Heart right ventricle (tissue), 16 donors: Measurements from ENCODE around the gene BCORL1. TPM values are rescaled to one million over a fixed set of nuclear protein-coding genes. Genes with fewer than 3 reads are reported as not detected.
A peak's percentile ranks its signal among the peaks of the same experiment; 100 is the strongest.

Experiments
- ATAC-seq, 8 donors: fragments of 200-7000 bp; cut with Tn5 transposase; one replicate each; pipeline ENCODE4 v1.9.1; 2020; ENCODE audit warnings: mild to moderate bottlenecking in 8 of 8, moderate library complexity in 8 of 8, moderate number of reproducible peaks in 1 of 8
- DNase-seq, 2 donors: peaks; one replicate each; pipeline ENCODE4 v3.0.0-alpha.2; 2020
- H3K27ac ChIP-seq, 10 donors: fragments of 200-600 bp; sonication (generic) in 2 of 10; one replicate each; pipeline versions ENCODE4 v1.5.0 to v1.8.0; 2020 to 2022; ENCODE audit warnings: mild to moderate bottlenecking in 3 of 10
- H3K27me3 ChIP-seq, 7 donors: fragments of 200-600 bp; one replicate each; pipeline ENCODE4 v1.8.0; 2021 to 2022; ENCODE audit warnings: mild to moderate bottlenecking in 2 of 7
- H3K36me3 ChIP-seq, 9 donors: fragments of 200-600 bp; sonication (generic) in 1 of 9; one replicate each; pipeline versions ENCODE4 v1.5.0 to v1.8.0; 2020 to 2022; ENCODE audit warnings: mild to moderate bottlenecking in 2 of 9
- H3K4me1 ChIP-seq, 9 donors: fragments of 200-600 bp; sonication (generic) in 1 of 9; one replicate each; pipeline versions ENCODE4 v1.5.0 to v1.8.0; 2020 to 2022; ENCODE audit warnings: mild to moderate bottlenecking in 4 of 9
- H3K4me3 ChIP-seq, 10 donors: fragments of 200-600 bp; sonication (generic) in 2 of 10; one replicate each; pipeline versions ENCODE4 v1.5.0 to v1.8.0; 2020 to 2022; ENCODE audit warnings: mild to moderate bottlenecking in 7 of 10, moderate library complexity in 2 of 10
- H3K9me3 ChIP-seq, 11 donors: fragments of 200-600 bp in 10 of 11; sonication (generic) in 2 of 11; one replicate each; pipeline versions ENCODE4 v1.5.0 to v1.8.0; 2013 to 2022; ENCODE audit warnings: mild to moderate bottlenecking in 2 of 11, control low read depth in 1 of 11, moderate library complexity in 1 of 11
- CTCF ChIP-seq, 9 donors: fragments of 200-600 bp; sonication (generic) in 2 of 9; IDR thresholded peaks; one replicate each; pipeline versions ENCODE4 v1.5.0 to v1.8.0; 2021 to 2022; ENCODE audit warnings: antibody characterized with exemption in 9 of 9, mild to moderate bottlenecking in 5 of 9, moderate library complexity in 1 of 9
- WGBS, 2 donors: extraction: QIAGEN DNeasy Blood & Tissue Kit; methylation state at CpG; one replicate each; pipeline ENCODE4 v1.1.7; 2013; ENCODE audit warnings: inconsistent platforms in 1 of 2; 5-methylcytosine and 5-hydroxymethylcytosine counted together
- intact Hi-C, 10 donors: fragments of 100-400 bp; cut with DNase I; formaldehyde crosslinking; loops; one replicate each; pipeline versions ENCODE4 v1.11.1 to v1.14.2; 2022
- polyA plus RNA-seq, 2 donors: library from polyadenylated mRNA; stranded (reverse); fragments of 200-250 nt; gene quantifications; one replicate each; pipeline ENCODE4 v1.2.3, GENCODE V29; 2013
- total RNA-seq, 10 donors: library from RNA; stranded (reverse); fragmentation: NEBNext Ultra II Directional in 3 of 10; extraction: Animal tissue kit (Norgen Biotek cat#: 25700) in 3 of 10; gene quantifications; one replicate each; pipeline versions ENCODE4 v1.2.1 to v1.2.4, GENCODE V29; 2021 to 2023
- donor health status: Arrhythmogenic right ventricular cardiomyopathy.
- donor health status: ischemic (EF 13 %, LVEDD 7.1; RV severe dilation, severe dysfunction).
- donor health status: healthy with polysubstance abuse.
- donor health status: DM: no; HTN: yes; CAD: no.
- donor health status: DM: no; HTN: no; CAD: no.
- donor health status: ischemic (EF 25% LVEDD 6.9; RV normal size, moderate dysfunction).
- donor health status: ischemic (EF 25% LVEDD 5.7; RV mildly dilated, moderate dysfunction).
- donor health status: healthy.
- donor health status: DM: yes; HTN: yes; CAD: no.
- donor health status: Ischemic cardiomyopathy.
- donor health status: ischemic (EF 35%, LVEDD 5.7; RV mildly dilated, moderate dysfunction).
- donor health status: nonischemic (EF 11% LVEDD 7.7; RV severe dilation, severe dysfunction).
- donor health status: DM: yes; HTN: yes; CAD: no.
- donor health status: PGD.
- donor health status: ischemic (EF 29% LVEDD 5.4; RV normal size, mild dysfunction).
- donor health status: nonischemic (EF 23%, LVEDD 6.1; RV moderate dilation, normal function).

The BCORL1 gene
- total and polyA plus RNA-seq, 12 donors: 2.1 to 12.8 (median 7.8) TPM

- DNase-seq (no peak), ATAC-seq (no peak)
- no peaks in the 10 kb centered on the region for H3K9me3 ChIP-seq
- H3K27me3 ChIP-seq: peaks cover 0 to 19% (median 0%) of the 10 kb centered on the region in 7 donors
- H3K36me3 ChIP-seq: no peaks in the 10 kb centered on the region
- no peak overlapping the region for H3K27ac ChIP-seq
- intact Hi-C loops: no loop called here
- no peak for TF ChIP-seq CTCF (IDR thresholded peaks at IDR 0.05)
- no peaks in the 10 kb centered on the region for H3K4me1 ChIP-seq
- 88 to 94% methylated on average over 2 of the region's 2 CpGs for WGBS, 2 donors
- H3K4me3 ChIP-seq: no peak overlapping the region
Measured at GRCh38 chrX:129940721-129941120, 41.7 kb upstream of the BCORL1 start.

- H3K4me3 ChIP-seq: no peak overlapping the region
- TF ChIP-seq CTCF (IDR thresholded peaks at IDR 0.05): no peak
- H3K27ac ChIP-seq: no peak overlapping the region
- ATAC-seq (no peak), DNase-seq (no peak)
- H3K27me3 ChIP-seq: peaks cover 0 to 10% (median 0%) of the 10 kb centered on the region in 7 donors
- WGBS, 2 donors: 96 to 100% methylated on average over 1 of the region's 1 CpG
- intact Hi-C loops: no loop called here
- no peaks in the 10 kb centered on the region for H3K4me1 ChIP-seq
- no peaks in the 10 kb centered on the region for H3K36me3 ChIP-seq
- no peaks in the 10 kb centered on the region for H3K9me3 ChIP-seq
Measured at GRCh38 chrX:129945131-129945530, 37.3 kb upstream of the BCORL1 start.

DNA sequence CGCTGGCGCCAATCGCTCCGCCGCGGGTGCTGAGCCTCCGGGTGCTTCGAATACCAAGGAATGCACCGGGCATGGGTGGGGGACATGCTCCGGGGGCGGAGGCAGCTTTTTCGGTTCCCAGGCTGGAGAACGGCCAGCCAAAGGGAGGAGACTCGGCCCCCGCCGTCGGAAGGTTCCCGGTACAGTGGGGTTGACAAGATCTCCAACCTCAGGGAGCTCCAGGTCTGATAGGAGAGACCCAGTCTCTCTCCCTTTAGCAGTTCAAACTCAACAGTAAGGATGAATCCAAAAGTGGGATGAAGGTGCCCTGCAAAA, 29.1 kb upstream of the BCORL1 start:
- no peaks in the 10 kb centered on the region for H3K36me3 ChIP-seq
- peaks cover 0 to 20% (median 0%) of the 10 kb centered on the region in 7 donors for H3K27me3 ChIP-seq
- no peak for TF ChIP-seq CTCF (IDR thresholded peaks at IDR 0.05)
- 10 to 12% methylated on average over 9 to 18 of the region's 18 CpGs for WGBS, 2 donors
- intact Hi-C loops: no loop called here
- no peak for DNase-seq
- ATAC-seq: no peak
- peak overlapping the region in 8 of 10 donors; percentile 12 to 50 (median 43) for H3K4me3 ChIP-seq
- no peaks in the 10 kb centered on the region for H3K9me3 ChIP-seq
- peaks cover 0 to 19% (median 0%) of the 10 kb centered on the region in 9 donors for H3K4me1 ChIP-seq
- H3K27ac ChIP-seq: no peak overlapping the region

DNA sequence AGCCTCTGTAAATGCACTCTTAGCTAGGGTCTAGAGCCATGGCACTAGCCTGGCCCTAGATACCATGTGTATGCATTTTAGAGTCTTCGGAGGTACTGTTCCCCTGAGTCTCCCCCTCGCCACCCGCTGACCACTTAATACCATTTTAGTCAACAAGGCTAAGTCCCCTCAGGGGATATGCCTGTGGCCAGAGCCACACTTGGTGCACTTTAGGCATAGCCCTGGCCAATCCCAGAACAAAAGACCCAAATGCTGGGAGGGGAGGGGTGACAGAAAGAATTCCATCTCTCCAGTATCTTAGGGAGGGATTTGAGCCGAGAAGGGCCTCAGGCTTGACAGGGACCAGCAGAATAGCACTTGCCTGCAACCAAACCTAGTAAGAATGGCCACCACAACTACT, 28.6 kb upstream of the BCORL1 start:
- ATAC-seq: no peak
- 94 to 95% methylated on average over 4 of the region's 4 CpGs for WGBS, 2 donors
- H3K4me3 ChIP-seq: no peak overlapping the region

More for the DNA sequence above, 28.6 kb upstream of the BCORL1 start:
- no peak for DNase-seq
- peaks cover 0 to 20% (median 0%) of the 10 kb centered on the region in 7 donors for H3K27me3 ChIP-seq
- intact Hi-C loops: no loop called here
- H3K27ac ChIP-seq: no peak overlapping the region
- peaks cover 0 to 19% (median 0%) of the 10 kb centered on the region in 9 donors for H3K4me1 ChIP-seq
- no peak for TF ChIP-seq CTCF (IDR thresholded peaks at IDR 0.05)
- no peaks in the 10 kb centered on the region for H3K36me3 ChIP-seq
- no peaks in the 10 kb centered on the region for H3K9me3 ChIP-seq
